HUES64 (cell line): Measurements from ENCODE around the gene VKORC1.

Source experiments
- H3K27ac ChIP-seq: 2 replicates; pipeline ENCODE4 v1.7.0; 2013; ENCODE audit warnings: low read depth, low read length, inconsistent platforms
- H3K27me3 ChIP-seq: 2 replicates; pipeline ENCODE4 v1.6.1; 2013; ENCODE audit warnings: mild to moderate bottlenecking, low read length; ENCODE audit not compliant: insufficient read depth
- H3K36me3 ChIP-seq: 2 replicates; pipeline ENCODE4 v1.6.1; 2013; ENCODE audit warnings: mild to moderate bottlenecking, low read length; ENCODE audit not compliant: insufficient read depth
- H3K4me1 ChIP-seq: 2 replicates; pipeline ENCODE4 v1.6.1; 2013; ENCODE audit warnings: mild to moderate bottlenecking, low read length, moderate library complexity; ENCODE audit not compliant: insufficient read depth
- H3K4me3 ChIP-seq: 2 replicates; pipeline ENCODE4 v1.5.1; 2013; ENCODE audit warnings: mild to moderate bottlenecking, low read length, moderate library complexity
- H3K9ac ChIP-seq: 2 replicates; pipeline ENCODE4 v1.6.1; 2013; ENCODE audit warnings: mild to moderate bottlenecking, low read depth, low read length
- H3K9me3 ChIP-seq: 2 replicates; pipeline ENCODE4 v1.6.1; 2013; ENCODE audit warnings: low read depth, low read length; ENCODE audit not compliant: insufficient read depth
- WGBS: fragments of 150-250, 120-280 bp; methylation state at CpG from one replicate; pipeline ENCODE4 v1.1.7; 2013; ENCODE audit warnings: missing lambda C conversion rate; 5-methylcytosine and 5-hydroxymethylcytosine counted together

Gene VKORC1

DNA sequence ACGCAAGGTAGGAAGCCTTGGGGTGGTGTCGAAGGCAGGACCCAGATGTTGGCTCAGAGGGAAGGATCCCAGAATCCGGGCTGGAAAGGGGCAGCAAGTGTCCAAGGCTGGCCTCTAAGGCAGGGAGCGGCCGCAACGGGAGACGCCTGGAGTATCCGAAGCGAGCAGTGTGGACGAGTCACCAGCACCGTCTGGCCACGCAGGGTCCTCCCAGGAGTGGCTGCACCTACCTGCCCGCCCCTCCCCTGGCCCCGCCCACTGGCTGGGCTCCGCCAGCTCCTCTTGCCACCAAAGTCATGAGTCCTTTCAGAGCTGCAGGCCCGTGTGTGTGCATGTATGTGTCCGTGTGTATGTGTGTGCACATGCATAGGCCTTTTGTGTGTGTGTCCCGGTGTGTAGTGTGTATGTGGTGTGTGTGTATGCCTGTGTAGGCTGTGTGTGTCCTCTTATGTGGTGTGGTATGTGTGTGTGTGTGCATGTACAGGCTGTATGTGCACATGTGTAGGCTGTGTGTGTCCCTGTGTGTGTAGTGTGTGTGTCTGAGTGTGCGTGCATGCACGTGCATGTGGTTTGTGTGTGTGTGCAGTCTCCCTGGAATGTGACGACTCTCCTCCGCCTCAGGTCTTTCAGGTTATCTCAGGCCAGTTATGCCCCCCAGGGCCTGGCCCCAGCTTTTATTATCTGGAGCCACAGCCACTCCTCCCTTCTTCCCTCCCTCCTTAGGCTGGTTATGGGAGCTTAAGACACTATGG lies 41.1 kb upstream of the VKORC1 start, which contains the start of gene PRSS8:
TSS of gene PRSS8 (minus strand) at position 193 of the 752 bp plus-strand sequence. CDS start 229 bp downstream, outside the sequence.
- WGBS: 29% methylated on average over 22 of the region's 22 CpGs
- H3K9ac ChIP-seq: peak within 1 kb of the TSS; percentile 80
- H3K9me3 ChIP-seq: no peaks in the 10 kb centered on the region
- H3K27me3 ChIP-seq: no peaks in the 10 kb centered on the region
- H3K4me1 ChIP-seq: peaks cover 38% of the 10 kb centered on the region
- peak within 1 kb of the TSS; percentile 75 for H3K4me3 ChIP-seq
- H3K36me3 ChIP-seq: peaks cover 21% of the 10 kb centered on the region
- H3K27ac ChIP-seq: peak within 1 kb of the TSS; percentile 96

DNA sequence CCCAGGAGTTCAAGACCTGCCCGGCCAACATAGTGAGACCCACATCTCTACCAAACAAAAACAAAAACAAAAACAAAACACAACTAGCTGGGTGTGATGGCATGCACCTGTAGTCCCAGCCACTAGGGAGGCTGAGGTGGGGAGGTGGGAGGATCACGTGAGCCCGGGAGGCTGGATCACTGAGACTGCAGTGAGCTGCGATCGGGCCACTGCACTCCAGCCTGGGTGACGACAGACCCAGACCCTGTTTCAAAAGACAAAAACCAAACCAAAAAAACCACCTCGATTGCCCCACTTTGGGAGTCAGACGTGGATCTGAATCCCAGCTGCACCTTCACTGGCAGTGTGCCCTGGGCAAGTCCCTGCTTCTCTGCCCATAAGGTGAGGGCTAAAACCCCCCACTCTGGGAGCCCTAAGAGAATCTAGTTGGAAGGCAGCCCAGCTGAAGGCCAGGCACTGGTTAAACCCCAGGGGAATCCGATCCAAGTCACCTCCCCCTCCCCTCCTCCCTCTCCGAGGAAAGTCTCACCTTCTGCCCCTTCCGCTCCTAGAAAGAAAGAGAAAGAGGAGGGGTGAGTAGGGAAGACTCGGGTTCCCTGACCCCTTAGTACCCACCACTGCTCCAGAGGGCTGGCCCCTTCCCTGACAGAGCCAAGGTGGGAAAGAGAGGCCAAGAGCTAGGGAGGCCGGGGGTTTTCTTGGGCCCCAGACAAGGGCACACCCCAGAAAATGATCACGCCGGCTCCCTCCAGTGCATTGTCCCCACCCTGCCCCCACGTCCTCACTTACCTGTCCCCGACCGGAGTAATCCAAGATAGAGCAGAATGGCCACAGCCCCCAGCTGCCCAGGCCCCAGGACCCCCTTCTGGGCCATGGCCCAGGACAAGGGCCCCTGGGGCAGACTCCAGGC lies 40.3 kb upstream of the VKORC1 start:
- Histone ChIP-seq H3K36me3 (peaks cover 28% of the 10 kb centered on the region), H3K27ac (peak overlapping the region; percentile 96), H3K4me3 (peak overlapping the region; percentile 75), H3K9me3 (no peaks in the 10 kb centered on the region), H3K4me1 (peaks cover 38% of the 10 kb centered on the region), H3K27me3 (no peaks in the 10 kb centered on the region), H3K9ac (peak overlapping the region; percentile 80)
- WGBS: 7% methylated on average over 15 of the region's 18 CpGs

DNA sequence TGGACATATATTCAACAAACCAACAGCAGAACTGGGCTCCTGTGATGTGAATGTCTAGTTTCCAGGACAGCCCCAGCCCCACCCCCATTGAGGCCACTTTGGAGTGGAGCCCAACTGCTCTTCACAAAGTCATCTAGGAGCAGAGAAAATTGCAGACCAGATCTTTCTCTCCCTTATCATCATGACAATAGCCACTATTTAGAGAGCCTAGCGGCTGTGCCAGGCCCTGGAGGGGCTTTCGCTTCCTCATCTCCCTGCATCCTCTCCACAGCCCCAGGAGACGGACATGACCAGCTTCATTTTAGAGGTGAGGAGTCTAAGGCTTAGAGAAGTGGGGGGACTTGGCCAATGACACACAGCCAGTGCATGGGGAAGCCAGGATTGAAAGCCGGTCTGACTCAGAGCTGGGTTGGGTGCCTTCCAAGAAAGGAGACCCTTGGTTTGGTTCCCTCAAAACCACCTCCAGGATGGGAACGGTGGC lies 39.5 kb upstream of the VKORC1 start:
- Histone ChIP-seq H3K9ac (peak overlapping the region; percentile 80), H3K4me3 (peak overlapping the region; percentile 75), H3K27me3 (no peaks in the 10 kb centered on the region), H3K4me1 (peaks cover 34% of the 10 kb centered on the region), H3K27ac (peak overlapping the region; percentile 96; the same call in 1 of the 2 replicates), H3K36me3 (peaks cover 31% of the 10 kb centered on the region), H3K9me3 (no peaks in the 10 kb centered on the region)
- WGBS: 21% methylated on average over 5 of the region's 5 CpGs

DNA sequence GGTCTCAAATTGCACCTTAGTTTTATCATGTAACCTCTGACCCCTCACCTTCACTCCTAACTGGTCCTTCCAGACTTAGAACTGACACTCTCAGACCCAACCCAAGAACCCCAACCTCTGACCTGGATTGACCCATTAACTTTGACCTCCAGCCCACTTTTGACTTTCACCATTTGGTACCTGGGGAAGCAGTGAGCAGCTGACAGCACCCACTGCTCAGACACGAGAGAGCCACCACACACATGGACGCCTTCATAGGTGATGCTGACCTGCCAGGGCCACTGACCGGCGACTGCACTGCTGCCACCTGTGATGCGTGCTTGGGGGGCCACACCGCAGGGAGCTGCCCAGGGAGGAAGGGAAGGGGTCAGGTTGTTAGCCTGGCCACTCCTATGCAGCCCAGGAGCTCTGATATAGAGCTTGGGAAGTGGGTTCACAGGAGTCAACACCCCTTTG lies 38.5 kb upstream of the VKORC1 start:
- Histone ChIP-seq H3K9me3 (no peaks in the 10 kb centered on the region), H3K4me3 (no peak overlapping the region), H3K36me3 (peaks cover 38% of the 10 kb centered on the region), H3K27me3 (no peaks in the 10 kb centered on the region), H3K9ac (0 out of 2 replicates have a peak overlapping the region, but pooled peaks have one; percentile 80), H3K27ac (no peak overlapping the region), H3K4me1 (peaks cover 25% of the 10 kb centered on the region)
- 93% methylated on average over 6 of the region's 6 CpGs for WGBS

DNA sequence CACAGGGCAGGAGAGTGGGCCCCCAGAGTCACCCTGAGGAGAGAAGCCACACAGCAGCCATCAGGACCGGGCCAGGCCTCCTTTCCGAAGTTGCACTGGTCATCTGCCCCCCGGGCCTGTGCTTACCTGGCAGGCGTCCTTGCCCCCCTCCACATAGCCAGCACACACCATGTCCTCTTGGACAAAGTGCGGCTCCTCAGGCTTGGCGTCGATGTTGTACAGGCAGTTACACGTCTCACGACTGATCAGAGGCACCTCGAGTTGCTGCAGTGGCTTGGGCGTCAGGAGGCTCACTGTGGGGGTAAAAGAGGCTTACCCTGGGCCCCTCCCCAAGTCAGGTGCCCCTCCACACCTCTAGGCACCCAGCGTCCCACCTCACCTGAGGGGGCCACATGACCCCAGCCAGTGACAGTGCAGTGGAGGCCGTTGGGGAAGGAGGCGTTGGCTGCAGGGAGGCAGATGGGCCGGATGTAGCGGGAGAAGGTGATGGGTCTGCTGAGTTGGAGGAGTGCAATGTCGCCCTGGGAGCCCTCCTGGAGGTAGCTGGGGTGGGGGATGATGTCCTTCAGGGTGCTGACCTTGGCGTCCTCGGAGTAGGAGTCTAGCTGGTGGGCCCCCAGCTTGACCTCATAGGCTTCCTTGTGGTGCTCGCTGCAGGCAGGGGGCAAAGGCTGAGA lies 37.8 kb upstream of the VKORC1 start:
- Histone ChIP-seq H3K36me3 (peaks cover 43% of the 10 kb centered on the region), H3K27me3 (no peaks in the 10 kb centered on the region), H3K4me3 (no peak overlapping the region), H3K9me3 (no peaks in the 10 kb centered on the region), H3K9ac (no peak overlapping the region), H3K27ac (no peak overlapping the region), H3K4me1 (peaks cover 25% of the 10 kb centered on the region)
- 95% methylated on average over 20 of the region's 20 CpGs for WGBS

DNA sequence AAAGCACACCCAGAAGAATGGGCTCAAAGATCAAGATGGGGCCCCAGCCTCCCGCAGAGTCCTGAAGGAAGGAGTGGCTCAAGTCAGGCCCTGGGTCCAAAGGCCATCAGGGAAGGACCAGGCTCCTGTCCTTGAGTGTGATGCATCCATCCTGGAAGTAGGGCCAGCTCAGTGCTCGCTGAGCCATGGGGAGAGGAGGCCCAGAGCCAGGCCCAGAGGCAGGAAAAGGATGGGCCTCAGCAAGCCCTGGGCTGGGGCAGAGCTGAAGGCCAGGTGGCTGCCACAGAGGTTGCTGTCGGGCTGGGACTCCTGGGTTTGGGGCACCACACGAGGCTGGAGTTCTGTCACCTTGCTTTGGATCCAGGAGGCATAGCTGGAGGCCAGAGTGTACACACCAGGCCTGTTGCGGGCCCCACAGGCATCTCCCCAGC lies 37.3 kb upstream of the VKORC1 start:
- 93% methylated on average over 5 of the region's 5 CpGs for WGBS
- Histone ChIP-seq H3K9ac (no peak overlapping the region), H3K36me3 (peaks cover 47% of the 10 kb centered on the region), H3K27me3 (no peaks in the 10 kb centered on the region), H3K4me3 (no peak overlapping the region), H3K9me3 (no peaks in the 10 kb centered on the region), H3K27ac (0 out of 2 replicates have a peak overlapping the region, but pooled peaks have one; percentile 65), H3K4me1 (peaks cover 25% of the 10 kb centered on the region)

DNA sequence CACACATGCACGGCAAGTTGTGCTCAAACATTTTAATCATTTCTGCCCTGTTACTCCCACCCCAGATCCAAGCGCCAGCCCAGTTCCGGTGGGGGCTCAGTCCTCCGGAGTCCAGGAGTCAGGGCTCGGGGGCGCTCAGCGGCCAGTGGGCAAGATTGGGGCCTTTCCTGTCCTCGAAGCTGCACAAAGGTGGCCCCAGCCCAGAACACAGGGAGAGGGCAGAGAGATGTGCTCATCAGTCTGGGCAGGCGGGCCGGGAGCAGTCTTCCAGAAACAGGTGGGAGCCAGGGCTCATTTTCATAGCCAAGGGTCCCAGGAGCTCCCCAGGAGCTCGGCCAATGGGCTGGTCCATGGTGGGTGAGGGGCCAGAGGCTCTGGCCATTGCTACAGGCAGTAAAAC lies 36.8 kb upstream of the VKORC1 start:
- H3K27ac ChIP-seq: peak overlapping the region; percentile 65; the same call in 1 of the 2 replicates
- H3K4me1 ChIP-seq: peaks cover 25% of the 10 kb centered on the region
- H3K9me3 ChIP-seq: no peaks in the 10 kb centered on the region
- no peak overlapping the region for H3K4me3 ChIP-seq
- peak overlapping the region; percentile 54; the same call in 1 of the 2 replicates for H3K9ac ChIP-seq
- peaks cover 48% of the 10 kb centered on the region for H3K36me3 ChIP-seq
- 92% methylated on average over 11 of the region's 11 CpGs for WGBS
- no peaks in the 10 kb centered on the region for H3K27me3 ChIP-seq

DNA sequence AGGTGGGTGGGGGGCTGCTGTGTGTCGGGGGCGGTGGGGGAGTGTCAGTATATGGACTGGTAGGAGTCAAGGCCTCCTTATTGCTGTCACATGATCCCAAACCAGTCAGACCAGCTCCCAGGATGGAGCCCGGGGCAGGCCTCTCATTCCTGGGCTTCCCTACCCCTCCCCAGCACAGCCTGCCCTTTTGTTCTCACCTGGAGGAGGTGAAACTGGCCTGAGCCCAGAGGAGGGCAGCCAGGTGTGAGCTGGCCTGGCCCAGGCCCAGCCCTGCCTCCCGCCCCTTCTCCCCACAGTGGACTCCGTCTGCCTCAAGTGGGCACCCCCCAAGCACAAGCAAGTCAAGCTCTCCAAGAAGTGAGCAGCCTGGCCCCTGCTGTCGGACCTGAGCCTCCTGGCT lies 36.3 kb upstream of the VKORC1 start:
- WGBS: 88% methylated on average over 4 of the region's 6 CpGs
- H3K27me3 ChIP-seq: no peaks in the 10 kb centered on the region
- H3K4me1 ChIP-seq: peaks cover 25% of the 10 kb centered on the region
- no peaks in the 10 kb centered on the region for H3K9me3 ChIP-seq
- H3K36me3 ChIP-seq: peaks cover 48% of the 10 kb centered on the region
- no peak overlapping the region for H3K4me3 ChIP-seq
- H3K27ac ChIP-seq: peak overlapping the region; percentile 65; the same call in 1 of the 2 replicates
- peak overlapping the region; percentile 54; the same call in 1 of the 2 replicates for H3K9ac ChIP-seq

DNA sequence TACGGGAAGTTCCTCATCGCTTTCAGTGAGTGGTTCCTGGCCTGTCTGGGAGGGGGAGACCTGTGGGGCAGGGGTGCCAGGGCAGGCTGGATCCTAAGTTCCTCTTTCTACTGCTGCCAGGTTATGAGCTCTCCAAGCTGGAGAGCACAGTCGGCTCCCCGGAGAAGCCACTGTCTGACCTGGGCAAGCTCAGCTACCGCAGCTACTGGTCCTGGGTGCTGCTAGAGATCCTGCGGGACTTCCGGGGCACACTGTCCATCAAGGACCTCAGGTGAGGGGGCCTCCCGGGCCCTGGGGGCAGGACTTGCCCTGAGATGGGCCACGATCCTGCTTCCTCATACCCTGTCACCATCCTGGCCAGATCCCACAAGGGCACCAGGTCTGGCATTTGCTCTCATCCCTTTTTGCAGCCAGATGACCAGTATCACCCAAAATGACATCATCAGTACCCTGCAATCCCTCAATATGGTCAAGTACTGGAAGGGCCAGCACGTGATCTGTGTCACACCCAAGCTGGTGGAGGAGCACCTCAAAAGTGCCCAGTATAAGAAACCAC lies 35.8 kb upstream of the VKORC1 start:
- H3K27ac ChIP-seq: peak overlapping the region; percentile 55
- no peaks in the 10 kb centered on the region for H3K27me3 ChIP-seq
- H3K4me3 ChIP-seq: no peak overlapping the region
- H3K36me3 ChIP-seq: peaks cover 48% of the 10 kb centered on the region
- peak overlapping the region; percentile 14; the same call in 1 of the 2 replicates for H3K9ac ChIP-seq
- H3K9me3 ChIP-seq: no peaks in the 10 kb centered on the region
- WGBS: 95% methylated on average over 10 of the region's 10 CpGs
- peaks cover 23% of the 10 kb centered on the region for H3K4me1 ChIP-seq
